HG03520 (cell line): ENCODE data around the gene ANKRD37.
"Not testable (repeated sequence)": the region's sequence is repeated elsewhere in the genome, so short reads cannot be mapped to it uniquely, and the experiment has no call there.

Experiments used
- ATAC-seq: cut with Tn5 transposase; IDR thresholded peaks from one replicate; pipeline ENCODE4 v1.9.1; 2021; ENCODE audit warnings: mild to moderate bottlenecking, moderate library complexity; ENCODE audit not compliant: unreplicated experiment

ANKRD37 gene, protein sequence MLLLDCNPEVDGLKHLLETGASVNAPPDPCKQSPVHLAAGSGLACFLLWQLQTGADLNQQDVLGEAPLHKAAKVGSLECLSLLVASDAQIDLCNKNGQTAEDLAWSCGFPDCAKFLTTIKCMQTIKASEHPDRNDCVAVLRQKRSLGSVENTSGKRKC

DNA sequence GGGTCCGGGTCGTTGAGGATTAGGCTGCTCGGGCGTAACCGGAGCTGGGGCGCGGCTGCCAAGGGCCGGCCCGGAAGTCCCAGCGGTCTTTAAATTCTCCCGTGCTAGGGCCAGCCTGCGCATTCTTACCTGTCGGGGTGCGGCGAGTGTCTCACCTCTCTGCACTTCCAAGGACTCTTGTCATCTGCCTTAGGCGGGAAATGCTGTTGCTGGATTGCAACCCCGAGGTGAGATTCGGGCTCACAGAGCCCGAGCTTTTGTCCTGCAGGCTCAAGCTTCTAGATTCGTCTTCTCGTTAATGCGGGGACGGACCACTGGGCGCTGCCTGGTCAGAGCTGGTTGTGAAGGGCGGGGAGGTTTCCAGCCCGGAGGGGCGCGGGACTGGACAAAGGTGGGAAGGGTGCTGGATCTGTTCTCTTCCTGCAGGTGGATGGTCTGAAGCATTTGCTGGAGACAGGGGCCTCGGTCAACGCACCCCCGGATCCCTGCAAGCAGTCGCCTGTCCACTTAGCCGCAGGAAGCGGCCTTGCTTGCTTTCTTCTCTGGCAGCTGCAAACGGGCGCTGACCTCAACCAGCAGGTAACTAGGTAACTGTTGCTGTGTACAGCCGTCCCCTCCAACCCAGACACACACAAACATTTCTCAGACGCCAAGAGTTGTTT is at the start of gene ANKRD37:
Gene ANKRD37, plus strand, starts transcription at position 118 of the 662 bp plus-strand sequence. Its CDS starts 83 bp downstream, at position 201.
- ATAC-seq, result no peak

DNA sequence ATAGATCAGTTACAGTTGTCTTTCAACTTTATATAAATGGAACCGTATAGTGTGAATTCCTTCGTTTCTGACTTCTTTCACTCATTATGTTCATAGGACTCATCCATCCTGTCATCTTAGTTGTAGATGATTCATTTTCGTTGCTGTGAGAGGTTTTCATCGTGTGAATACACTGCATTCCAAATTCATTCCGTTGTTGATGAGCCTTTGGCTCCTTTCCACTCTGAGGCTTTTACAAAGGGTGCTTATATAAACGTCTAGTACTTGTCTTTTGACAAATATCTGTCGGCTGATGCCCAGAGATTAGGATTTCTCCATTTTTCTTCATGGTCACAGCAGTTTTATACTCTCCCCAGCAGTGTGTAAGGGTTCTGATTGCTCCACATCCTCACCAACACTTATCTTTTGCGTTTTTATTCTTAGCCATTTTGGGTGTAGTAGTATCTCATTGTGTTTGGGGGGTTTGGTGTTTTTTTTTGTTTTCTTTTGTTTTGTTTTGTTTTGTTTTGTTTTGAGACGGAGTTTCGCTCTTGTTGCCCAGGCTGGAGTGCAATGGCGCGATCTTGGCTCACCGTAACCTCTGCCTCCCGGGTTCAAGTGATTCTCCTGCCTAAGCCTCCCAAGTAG is 49.6 kb upstream of the ANKRD37 start:
- ATAC-seq, result no peak

DNA sequence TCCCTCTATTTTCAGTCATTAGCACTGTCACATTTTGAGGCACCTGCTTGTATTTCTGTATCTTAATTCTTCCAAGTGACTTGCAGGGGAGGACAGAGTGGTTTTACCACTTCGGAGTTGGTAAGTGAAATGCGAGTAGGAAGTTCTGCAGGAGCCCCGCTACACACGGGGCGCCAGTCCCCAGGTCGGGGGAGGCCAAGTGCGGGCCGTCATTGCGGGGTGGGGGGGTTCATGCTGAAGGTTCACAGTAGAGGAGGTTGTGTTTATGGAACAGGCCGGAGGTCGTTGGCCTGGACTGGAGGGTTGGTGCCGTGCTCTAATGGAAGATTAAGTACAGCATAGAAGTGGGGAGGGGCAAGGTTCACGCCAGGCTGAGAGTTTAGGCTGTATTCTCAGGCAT is 45.0 kb upstream of the ANKRD37 start:
- no peak for ATAC-seq

DNA sequence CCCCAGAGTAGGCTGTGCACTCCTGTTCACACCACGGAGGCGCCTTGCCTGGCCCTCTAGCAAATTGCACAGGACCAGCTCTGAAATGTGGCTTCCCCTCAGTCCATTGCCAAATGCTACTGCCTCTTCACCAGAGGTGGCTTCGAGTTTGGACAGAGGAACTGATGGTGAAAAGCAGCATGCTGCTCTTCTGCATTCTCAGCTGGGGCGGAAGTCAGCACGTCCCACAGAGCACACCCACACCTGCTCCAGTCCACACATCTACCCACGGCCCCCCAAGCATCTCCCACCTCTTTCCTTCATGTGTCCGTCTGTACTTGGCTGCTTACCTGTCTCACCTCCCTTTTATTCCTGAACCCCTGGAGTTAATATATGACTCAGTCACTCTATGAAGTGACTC is 44.4 kb upstream of the ANKRD37 start:
- no peak for ATAC-seq

DNA sequence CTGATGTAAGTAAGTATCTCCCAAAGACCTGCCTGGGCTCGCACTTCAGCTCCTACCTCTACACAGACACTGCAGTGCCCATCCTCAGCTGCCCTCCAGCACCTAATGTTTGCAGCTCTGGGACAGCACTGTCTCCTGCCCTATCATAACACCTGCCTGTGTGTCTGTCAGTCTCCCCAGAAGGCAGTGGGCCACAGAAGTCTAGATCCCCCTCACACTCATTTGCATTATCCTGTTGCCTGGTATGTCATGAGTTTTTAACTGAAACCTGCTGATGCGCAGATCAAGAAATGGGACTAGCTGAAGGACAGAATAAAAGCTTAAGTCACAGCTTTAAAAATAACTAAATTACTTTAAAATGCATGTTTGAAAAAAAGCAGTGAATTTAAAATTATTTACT is 43.9 kb upstream of the ANKRD37 start:
- no peak for ATAC-seq

DNA sequence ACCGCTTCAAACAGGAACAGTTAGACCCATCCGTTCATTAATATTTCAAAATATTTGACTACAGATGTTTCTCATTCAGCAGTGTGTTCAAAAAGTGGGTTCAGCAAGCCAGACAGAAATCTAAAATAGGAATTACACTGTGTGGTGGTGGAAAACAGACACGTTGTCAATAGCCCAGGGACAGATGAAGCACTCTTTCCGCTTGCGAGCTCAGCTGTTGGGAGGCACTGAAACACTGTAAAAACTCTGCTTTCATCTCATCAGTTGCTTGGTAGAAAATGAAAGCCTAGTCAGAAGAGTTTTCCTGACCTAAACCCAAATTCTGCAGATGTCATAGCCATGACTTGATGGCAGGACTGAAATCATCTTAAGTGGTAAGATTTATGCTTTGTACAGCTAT is 39.4 kb upstream of the ANKRD37 start:
- no peak for ATAC-seq

DNA sequence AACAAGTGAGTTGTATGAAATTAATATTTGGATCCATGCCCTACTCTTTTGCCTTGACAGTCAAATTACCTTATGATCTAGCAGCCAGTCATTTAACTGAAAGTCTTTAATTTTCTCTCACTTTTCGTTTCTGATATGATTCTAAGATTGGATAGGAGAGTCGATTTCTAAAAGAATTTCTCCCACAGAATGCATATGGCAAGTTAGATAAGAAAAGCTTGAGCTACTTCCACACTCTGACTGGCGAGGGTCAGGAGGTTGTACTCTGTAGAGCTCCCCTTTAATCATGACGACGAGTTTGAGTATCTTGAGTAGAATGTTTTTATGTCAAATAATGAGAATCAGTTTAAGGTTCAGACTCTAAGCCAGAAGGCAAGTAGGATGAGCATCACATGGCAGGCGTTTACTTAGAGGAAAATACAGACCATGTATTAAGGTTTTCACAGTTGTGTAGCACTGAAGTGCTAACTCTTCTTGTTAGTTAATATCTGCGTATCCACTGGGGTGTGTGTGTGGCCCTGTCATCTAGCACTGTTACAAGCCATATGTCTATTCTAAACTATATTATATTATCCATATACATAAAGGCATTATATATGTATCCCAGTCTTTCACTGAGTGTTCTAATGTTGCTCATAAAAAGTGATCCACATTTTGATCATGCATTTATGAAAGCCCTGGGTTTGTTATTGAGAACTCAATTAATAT is 38.8 kb upstream of the ANKRD37 start:
- no peak for ATAC-seq

DNA sequence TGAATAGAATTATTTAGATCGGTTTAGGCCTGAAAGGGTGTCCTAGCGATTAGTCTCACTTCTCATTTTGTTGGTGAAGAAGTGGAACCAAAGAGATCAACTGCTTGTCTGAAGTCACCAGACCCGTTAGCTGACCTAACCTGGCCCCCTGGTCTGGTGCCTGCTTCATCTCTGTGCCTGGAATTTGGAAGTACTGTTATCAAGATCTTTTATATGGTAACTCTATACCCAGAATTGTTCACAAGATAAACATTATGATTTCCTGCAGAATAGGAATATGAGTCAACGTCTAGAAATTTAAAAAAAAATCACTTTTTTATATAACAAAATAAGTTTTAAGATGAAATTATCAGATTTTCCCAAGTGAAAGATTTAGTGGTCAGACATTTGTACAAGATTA is 38.1 kb upstream of the ANKRD37 start:
- no peak for ATAC-seq

DNA sequence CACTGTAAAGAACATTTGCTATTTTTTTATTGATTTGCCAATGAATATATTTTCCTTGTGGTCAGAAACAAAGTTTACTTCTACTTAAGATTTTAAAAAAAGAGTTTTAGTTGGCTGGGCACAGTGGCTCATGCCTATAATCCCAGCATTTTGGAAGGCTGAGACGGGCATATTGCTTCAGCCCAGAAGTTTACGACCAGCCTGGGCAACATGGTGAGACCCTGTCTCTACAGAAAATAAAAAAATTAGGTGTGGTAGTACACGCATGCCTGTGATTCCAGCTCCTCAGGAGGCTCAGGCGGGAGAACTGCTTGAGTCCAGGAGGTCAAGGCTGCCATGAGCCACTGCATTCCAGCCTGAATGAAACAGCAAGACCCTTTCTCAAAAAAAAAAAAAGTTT is 37.7 kb upstream of the ANKRD37 start:
- ATAC-seq, result no peak

DNA sequence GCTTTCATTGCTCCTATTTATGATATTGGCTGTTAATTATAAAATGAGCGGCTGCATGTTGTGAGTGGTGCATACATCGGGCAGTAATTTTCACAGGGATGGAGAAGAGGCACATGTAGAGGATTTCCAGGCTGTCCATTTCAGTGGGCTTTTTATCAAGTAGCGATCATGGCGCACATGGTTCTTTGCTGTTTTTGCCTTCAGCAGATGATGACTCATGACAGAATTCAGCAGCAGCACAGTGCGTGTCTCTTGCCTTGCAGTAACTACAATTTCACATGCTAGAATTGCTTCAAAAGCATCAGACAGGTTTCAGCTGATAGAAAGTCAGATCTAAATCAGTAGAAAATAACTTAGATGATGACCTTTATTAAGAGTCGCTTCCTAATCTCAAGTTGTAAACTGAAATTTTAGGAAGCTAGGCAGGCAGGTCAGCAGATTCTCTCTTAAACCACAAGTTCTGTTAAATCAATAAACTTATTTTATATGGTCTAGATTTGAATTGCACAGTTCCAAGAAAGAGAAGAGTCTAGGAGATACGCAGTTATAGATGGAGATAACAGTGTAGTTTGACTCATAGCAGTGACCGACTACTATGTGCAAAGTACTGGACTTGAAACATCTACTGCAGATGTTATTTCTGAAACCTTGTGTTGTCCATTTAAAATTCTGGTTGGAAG is 36.7 kb upstream of the ANKRD37 start:
- no peak for ATAC-seq

DNA sequence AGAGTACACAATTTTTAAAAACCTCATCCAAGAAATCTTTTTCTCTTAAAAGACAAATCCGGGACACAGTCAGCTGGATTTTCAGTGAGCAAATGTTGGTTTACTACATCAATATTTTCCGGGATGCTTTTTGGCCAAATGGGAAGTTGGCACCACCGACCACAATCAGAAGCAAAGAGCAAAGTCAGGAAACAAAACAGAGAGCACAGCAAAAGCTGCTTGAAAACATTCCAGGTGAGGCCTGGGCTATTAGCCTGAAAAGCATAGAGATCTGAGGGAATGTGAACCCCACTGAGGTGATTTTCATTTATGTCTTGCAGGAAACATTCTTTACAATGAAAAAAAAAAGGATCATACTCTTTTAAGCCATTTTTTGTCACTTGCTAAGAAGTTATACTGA is 34.8 kb upstream of the ANKRD37 start:
- no peak for ATAC-seq

DNA sequence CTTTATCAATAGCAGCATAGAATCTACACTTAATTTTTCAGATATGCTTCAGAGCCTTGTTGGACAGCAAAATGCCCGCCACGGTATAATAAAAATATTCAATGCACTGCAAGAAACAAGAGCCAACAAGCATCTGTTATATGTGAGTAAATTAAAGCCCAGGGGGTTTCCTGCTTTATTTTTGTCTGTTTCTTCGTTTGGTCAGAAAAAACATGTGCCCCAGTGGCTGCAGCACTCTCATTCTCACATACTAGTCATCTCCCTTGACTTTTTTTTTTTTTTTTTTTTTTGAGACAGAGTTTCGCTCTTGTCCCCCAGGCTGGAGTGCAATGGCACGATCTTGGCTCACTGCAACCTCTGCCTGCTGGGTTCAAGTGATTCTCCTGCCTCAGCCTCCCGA is 34.1 kb upstream of the ANKRD37 start:
- ATAC-seq, result not testable (repeated sequence)

DNA sequence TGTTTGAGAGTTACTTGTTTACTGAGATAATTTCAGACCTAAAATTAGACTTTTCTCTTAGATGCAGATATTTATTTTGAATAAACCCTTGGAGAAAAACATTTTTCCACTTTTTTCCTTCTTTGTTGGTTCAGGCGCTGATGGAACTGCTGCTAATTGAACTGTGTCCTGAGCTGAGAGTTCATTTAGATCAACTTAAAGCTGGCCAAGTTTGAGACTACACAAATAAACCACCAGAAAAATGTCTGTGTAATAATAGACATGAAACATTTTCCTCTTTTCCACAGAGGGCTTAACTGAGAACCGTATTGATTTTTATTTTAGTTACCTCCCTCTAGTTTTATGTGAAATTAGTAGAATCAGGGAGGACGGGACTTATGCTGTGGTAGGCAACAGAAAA is 33.4 kb upstream of the ANKRD37 start:
- no peak for ATAC-seq

DNA sequence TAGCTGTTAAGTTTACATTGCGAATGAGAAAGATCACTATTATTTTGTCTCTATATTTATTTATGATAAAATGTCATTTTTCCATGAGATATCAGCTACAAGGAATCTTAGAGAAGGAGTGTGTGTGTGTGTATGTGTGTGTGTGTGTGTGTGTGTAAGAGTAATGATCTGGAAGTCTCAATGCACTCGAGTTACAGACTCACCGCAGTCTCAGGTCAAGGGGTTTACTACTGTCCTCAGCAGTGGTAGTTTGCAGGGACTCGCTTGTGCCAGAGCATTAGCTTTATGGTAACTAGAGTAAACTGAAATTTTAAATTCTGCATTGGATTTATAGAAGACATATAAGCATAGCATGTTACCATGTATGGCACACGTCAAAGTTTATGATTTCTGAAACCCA is 31.8 kb upstream of the ANKRD37 start:
- ATAC-seq, result no peak

DNA sequence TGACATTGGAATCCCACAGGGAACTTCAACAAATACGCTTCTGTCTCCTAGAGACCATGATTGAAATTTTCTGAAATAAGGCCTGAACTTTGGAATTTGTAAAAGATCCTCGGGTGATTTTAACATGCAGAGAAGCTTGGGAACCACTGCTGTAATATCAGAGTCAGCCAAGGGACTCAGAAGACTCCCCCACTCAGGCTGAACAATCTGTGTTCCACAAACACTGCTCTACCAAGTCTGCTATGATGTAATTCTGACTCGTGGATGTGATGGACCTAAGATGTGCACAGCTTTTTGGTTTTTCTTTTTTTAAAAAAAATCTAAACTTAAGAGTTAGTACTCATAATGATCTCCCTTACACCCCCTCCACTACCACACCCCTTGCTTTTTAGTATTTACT is 26.9 kb upstream of the ANKRD37 start:
- ATAC-seq, result no peak

DNA sequence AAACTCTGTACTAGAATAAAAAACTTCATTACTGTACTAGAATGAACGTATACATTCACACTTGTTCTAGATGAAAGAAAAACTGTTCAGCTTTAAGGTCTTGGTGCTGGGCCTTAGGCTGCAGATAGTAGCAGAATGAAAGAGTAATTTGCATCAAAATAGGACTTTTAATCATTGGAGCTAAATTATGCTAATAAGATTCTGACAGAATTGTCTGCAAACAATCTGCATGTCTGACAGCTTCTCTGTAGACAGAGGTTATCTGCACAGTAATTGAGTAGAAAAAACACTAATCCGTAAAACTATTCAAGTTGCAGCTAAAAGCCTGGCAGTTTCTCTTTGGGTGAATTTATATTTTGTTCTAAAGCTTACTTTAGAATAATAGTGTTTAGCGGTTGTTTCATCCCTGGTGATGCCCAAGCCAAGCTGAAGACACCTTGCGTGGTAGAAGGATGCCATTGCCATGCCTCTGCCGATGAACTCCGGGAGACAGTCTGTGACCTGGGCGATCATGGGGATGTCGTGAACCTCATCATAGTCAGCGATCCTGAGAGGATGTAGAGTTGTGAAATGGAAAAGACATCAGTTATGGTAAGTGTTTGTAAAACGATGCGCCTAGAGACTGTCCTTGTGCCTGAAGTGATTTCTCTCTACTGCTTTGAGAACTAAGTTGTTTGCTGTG is 26.2 kb upstream of the ANKRD37 start:
- ATAC-seq, result no peak

DNA sequence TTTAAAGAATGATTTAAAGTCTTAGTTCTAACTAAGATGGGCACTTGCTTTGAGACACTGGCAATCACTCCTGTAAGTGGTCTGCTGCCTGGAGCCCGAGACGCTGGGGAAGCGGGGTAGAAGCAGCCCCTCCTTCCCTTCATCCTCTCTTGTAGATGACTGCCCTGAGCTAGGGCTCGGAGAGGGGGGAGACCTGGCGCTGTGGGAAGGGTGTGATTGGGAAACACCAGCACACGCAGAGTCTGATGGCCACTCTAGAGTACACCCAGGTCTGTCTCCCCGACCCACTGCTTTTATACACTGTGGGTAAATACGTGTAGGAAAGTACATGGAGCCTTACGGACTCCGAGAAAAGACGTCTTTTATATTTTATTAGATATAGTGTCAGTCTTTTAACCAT is 24.9 kb upstream of the ANKRD37 start:
- no peak for ATAC-seq

DNA sequence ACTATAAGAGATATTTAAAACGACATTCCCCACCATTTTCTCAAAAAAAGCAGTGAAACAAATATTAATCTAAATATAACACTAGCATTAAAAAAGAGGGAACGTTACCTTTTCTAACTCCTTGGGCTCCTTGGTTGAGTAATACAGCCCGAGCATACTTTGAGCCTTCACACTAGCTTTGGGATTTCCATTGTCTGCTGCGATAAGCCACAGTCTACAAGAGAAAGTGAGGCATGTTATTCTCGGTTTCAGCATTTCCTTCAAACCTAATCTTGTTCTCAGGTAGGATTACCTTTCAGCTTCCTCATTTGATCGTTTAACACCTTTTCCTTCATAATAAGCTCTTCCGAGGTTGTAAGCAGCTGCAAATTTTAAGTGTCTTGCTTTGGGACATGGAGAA is 22.6 kb upstream of the ANKRD37 start:
- ATAC-seq, result no peak

DNA sequence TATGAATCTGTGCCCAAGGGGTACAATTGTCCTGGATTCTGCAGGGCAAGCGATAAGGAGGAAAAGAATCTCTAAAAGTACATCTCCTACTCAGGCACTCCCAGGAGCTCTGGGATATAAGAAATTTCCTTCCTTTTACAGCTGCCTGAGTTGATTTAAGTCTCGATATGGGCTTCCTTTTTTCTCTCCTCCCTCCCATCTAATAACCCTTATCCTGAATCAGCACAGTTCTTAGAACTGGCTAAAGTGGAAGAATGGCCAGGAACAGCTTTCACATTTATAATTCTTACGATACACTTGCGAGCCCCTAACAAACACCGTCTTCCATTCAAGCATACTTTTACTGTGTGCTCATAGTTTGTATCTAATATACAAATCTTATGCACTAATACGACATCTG is 22.1 kb upstream of the ANKRD37 start:
- no peak for ATAC-seq

DNA sequence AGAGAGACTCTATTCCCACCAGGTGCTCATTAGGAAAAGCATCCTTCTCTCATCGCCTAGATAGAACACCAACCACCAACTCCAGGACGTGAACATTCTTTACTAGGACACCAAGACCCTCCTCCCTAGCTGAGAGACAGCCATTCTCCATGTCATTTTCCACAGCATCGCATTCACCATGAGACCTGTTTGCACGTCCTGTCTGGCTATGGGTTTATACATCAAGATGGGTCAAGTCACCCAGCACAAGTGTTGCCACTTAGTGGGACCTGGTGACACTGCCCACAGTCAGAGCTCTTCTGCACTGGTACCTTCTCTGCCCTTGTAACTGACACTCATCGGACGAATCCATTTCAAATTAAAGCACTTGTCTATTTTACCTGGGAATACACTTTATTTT is 18.4 kb upstream of the ANKRD37 start:
- ATAC-seq, result no peak
